LHCN-M2 (cell line): ENCODE results near the gene GABBR1. TPM values are rescaled to one million over a fixed set of nuclear protein-coding genes. Genes with fewer than 3 reads are reported as not detected.
A peak's percentile ranks its signal among the peaks of the same experiment; 100 is the strongest.

Experiments
- DNase-seq: peaks from one replicate; pipeline ENCODE4 v3.0.0-alpha.2; 2012; ENCODE audit warnings: low read depth
- total RNA-seq: library from RNA; depleted of rRNA; stranded (reverse); fragments of >200 nt; gene quantifications from 2 replicates; pipeline ENCODE4 v1.2.3, GENCODE V29; 2014

GABBR1 gene
- total RNA-seq, 1 experiment from 2014 or later = 8.2 TPM

GRCh38 chr6:29567541-29567940, 65.4 kb downstream of the GABBR1 start:
- DNase-seq = no peak

- no peak for DNase-seq
These were observed 66.1 kb downstream of the GABBR1 start for GRCh38 chr6:29566856-29567255.

GRCh38 chr6:29564875-29565274, 68.1 kb downstream of the GABBR1 start:
- DNase-seq = no peak

- no peak for DNase-seq
These were observed 69.5 kb downstream of the GABBR1 start for GRCh38 chr6:29563435-29563965.

GRCh38 chr6:29561606-29562181, 71.3 kb downstream of the GABBR1 start:
- DNase-seq = no peak

- no peak for DNase-seq
These were observed 71.9 kb downstream of the GABBR1 start for GRCh38 chr6:29561091-29561490.

GRCh38 chr6:29559524-29560287, 73.3 kb downstream of the GABBR1 start, which contains the start of gene UBD:
Gene UBD (minus strand): TSS chr6:29559732. CDS start chr6:29559701, 31 bp downstream.
- no peak for DNase-seq

- no peak for DNase-seq
These were observed 74.4 kb downstream of the GABBR1 start for GRCh38 chr6:29558439-29559079.

GRCh38 chr6:29557320-29557719, 75.7 kb downstream of the GABBR1 start:
- no peak for DNase-seq

GRCh38 chr6:29554764-29555163, 78.2 kb downstream of the GABBR1 start:
- DNase-seq = no peak

- no peak for DNase-seq
These were observed 79.5 kb downstream of the GABBR1 start for GRCh38 chr6:29553268-29554057.

GRCh38 chr6:29552512-29553051, 80.4 kb downstream of the GABBR1 start:
- DNase-seq = peak; percentile 64

- no peak for DNase-seq
These were observed 85.4 kb downstream of the GABBR1 start for GRCh38 chr6:29547573-29547972.

GRCh38 chr6:29537714-29538403, 95.1 kb downstream of the GABBR1 start:
- DNase-seq = no peak

- no peak for DNase-seq
These were observed 100.5 kb downstream of the GABBR1 start for GRCh38 chr6:29532320-29532951.

- no peak for DNase-seq
These were observed 101.3 kb downstream of the GABBR1 start for GRCh38 chr6:29531668-29532067.

- no peak for DNase-seq
These were observed 102.2 kb downstream of the GABBR1 start for GRCh38 chr6:29530671-29531310.

GRCh38 chr6:29529956-29530355, 103.0 kb downstream of the GABBR1 start:
- no peak for DNase-seq

GRCh38 chr6:29528988-29529560, 103.9 kb downstream of the GABBR1 start:
- no peak for DNase-seq
